Thoracic aorta endothelial cell (primary cell): ENCODE data around the gene GLB1L3. TPM values are rescaled to one million over a fixed set of nuclear protein-coding genes. Genes with fewer than 3 reads are reported as not detected.

ENCODE experiments used
- total RNA-seq: library from RNA; depleted of rRNA; stranded (reverse); fragments of >200 nt; gene quantifications from 2 replicates; pipeline ENCODE4 v1.2.3, GENCODE V29; 2012

GLB1L3 gene
- not detected in 2 replicates for total RNA-seq

GRCh38 chr11:134275534-134276395 lies at the start of gene GLB1L3:
Gene GLB1L3 (plus strand): TSS chr11:134276379. CDS start chr11:134276741, 362 bp downstream.

GRCh38 chr11:134253188-134253993 lies 22.8 kb upstream of the GLB1L3 start, which contains the start of the genes ACAD8 and THYN1:
Gene ACAD8 (plus strand): TSS chr11:134253568. CDS start chr11:134253601, 33 bp downstream.
Gene THYN1 (minus strand): TSS chr11:134253352. CDS start chr11:134252882, 470 bp downstream.

GRCh38 chr11:134331354-134332188 lies 55.4 kb downstream of the GLB1L3 start, which contains the start of gene GLB1L2:
Gene GLB1L2 (plus strand): TSS chr11:134331988. CDS start chr11:134332062, 74 bp downstream.

Other genes starting within 250 kb of the GLB1L3 start
- 126 and 148 TPM in 2 replicates for gene JAM3, start 207.3 kb upstream of the GLB1L3 start, total RNA-seq
- 42.2 and 60.2 TPM in 2 replicates for gene NCAPD3, start 52.4 kb upstream of the GLB1L3 start, total RNA-seq
- 44.1 and 48.5 TPM in 2 replicates for gene VPS26B, start 51.7 kb upstream of the GLB1L3 start, total RNA-seq
- 45.1 and 49.8 TPM in 2 replicates for gene THYN1, start 23.0 kb upstream of the GLB1L3 start, total RNA-seq
- gene ACAD8, start 22.8 kb upstream of the GLB1L3 start, total RNA-seq, result 17.7 and 17.9 TPM in 2 replicates
- 0.27 and 0.93 TPM in 2 replicates for gene GLB1L2, start 55.6 kb downstream of the GLB1L3 start, total RNA-seq
- gene B3GAT1, start 135.9 kb downstream of the GLB1L3 start, total RNA-seq, result 0.07 TPM in 1 of 2 replicates, not detected in the other